H9 (cell line): Measurements from ENCODE around the gene CHCHD3. TPM values are rescaled to one million over a fixed set of nuclear protein-coding genes. Genes with fewer than 3 reads are reported as not detected.

Experiments
- DNase-seq: peaks from one replicate; pipeline ENCODE4 v3.0.0-alpha.2; 2017
- H2AFZ ChIP-seq: one replicate; pipeline ENCODE4 v1.6.1; 2013; ENCODE audit warnings: mild to moderate bottlenecking, low read length, control low read depth, moderate library complexity
- H2AK5ac ChIP-seq: 2 replicates; pipeline ENCODE4 v1.6.1; 2013; ENCODE audit warnings: low read length, control low read depth, mixed read lengths; ENCODE audit not compliant: insufficient read length
- H2BK120ac ChIP-seq: one replicate; pipeline ENCODE4 v1.6.1; 2013; ENCODE audit warnings: low read depth, mild to moderate bottlenecking, low read length, control low read depth, inconsistent platforms; ENCODE audit not compliant: poor library complexity, severe bottlenecking
- H2BK12ac ChIP-seq: 2 replicates; pipeline ENCODE4 v1.6.1; 2013; ENCODE audit warnings: low read length, control low read depth, mixed read lengths, low read depth; ENCODE audit not compliant: insufficient read length
- H2BK15ac ChIP-seq: 2 replicates; pipeline ENCODE4 v1.6.1; 2013; ENCODE audit warnings: low read depth, low read length, control low read depth
- H2BK20ac ChIP-seq: one replicate; pipeline ENCODE4 v1.6.1; 2013; ENCODE audit warnings: low read depth, mild to moderate bottlenecking, low read length, control low read depth, inconsistent platforms; ENCODE audit not compliant: poor library complexity, severe bottlenecking
- H2BK5ac ChIP-seq: 2 replicates; pipeline ENCODE4 v1.6.1; 2013; ENCODE audit warnings: low read length, control low read depth, mixed read lengths; ENCODE audit not compliant: insufficient read length
- H3K14ac ChIP-seq: 2 replicates; pipeline ENCODE4 v1.6.1; 2013; ENCODE audit warnings: low read length, control low read depth; ENCODE audit not compliant: insufficient read depth
- H3K18ac ChIP-seq: 2 replicates; pipeline ENCODE4 v1.6.1; 2013; ENCODE audit warnings: low read depth, mild to moderate bottlenecking, mixed read lengths, low read length, control low read depth; ENCODE audit not compliant: insufficient read length
- H3K23ac ChIP-seq: 2 replicates; pipeline ENCODE4 v1.6.1; 2013; ENCODE audit warnings: low read length, control low read depth, mixed read lengths, low read depth; ENCODE audit not compliant: insufficient read length
- H3K23me2 ChIP-seq: 2 replicates; pipeline ENCODE4 v1.6.1; 2013; ENCODE audit warnings: low read depth, mild to moderate bottlenecking, mixed read lengths, low read length, control low read depth; ENCODE audit not compliant: insufficient read length, poor library complexity, severe bottlenecking
- H3K27ac ChIP-seq: 2 replicates; pipeline ENCODE4 v1.5.1; 2013; ENCODE audit warnings: low read length, control low read depth, mixed read lengths, low read depth; ENCODE audit not compliant: insufficient read length
- H3K27me3 ChIP-seq: 2 replicates; pipeline ENCODE4 v1.6.1; 2013; ENCODE audit warnings: low read length, control low read depth, inconsistent platforms; ENCODE audit not compliant: insufficient read depth
- H3K4ac ChIP-seq: 2 replicates; pipeline ENCODE4 v1.6.1; 2013; ENCODE audit warnings: low read depth, mild to moderate bottlenecking, control low read depth, inconsistent platforms, low read length, moderate library complexity
- H3K4me1 ChIP-seq: 2 replicates; pipeline ENCODE4 v1.6.1; 2013; ENCODE audit warnings: low read length, control low read depth, inconsistent platforms; ENCODE audit not compliant: insufficient read depth
- H3K4me2 ChIP-seq: 2 replicates; pipeline ENCODE4 v1.6.1; 2013; ENCODE audit warnings: low read length, control low read depth, mixed read lengths; ENCODE audit not compliant: insufficient read length, insufficient read depth
- H3K56ac ChIP-seq: 2 replicates; pipeline ENCODE4 v1.6.1; 2013; ENCODE audit warnings: low read depth, mild to moderate bottlenecking, mixed read lengths, low read length, control low read depth; ENCODE audit not compliant: insufficient read length
- H3K79me1 ChIP-seq: 2 replicates; pipeline ENCODE4 v1.6.1; 2013; ENCODE audit warnings: low read depth, mild to moderate bottlenecking, moderate library complexity, low read length, control low read depth, inconsistent platforms; ENCODE audit not compliant: insufficient read depth, poor library complexity, severe bottlenecking
- H3K79me2 ChIP-seq: 2 replicates; pipeline ENCODE4 v1.6.1; 2013; ENCODE audit warnings: low read length, control low read depth, inconsistent platforms; ENCODE audit not compliant: insufficient read depth
- H3K9ac ChIP-seq: 2 replicates; pipeline ENCODE4 v1.6.1; 2013; ENCODE audit warnings: low read length, control low read depth, mixed read lengths; ENCODE audit not compliant: insufficient read length; ENCODE audit errors: extremely low read depth
- H3K9me3 ChIP-seq: one replicate; pipeline ENCODE4 v1.6.1; 2013; ENCODE audit warnings: low read depth, low read length, inconsistent platforms; ENCODE audit not compliant: control insufficient read depth
- H3T11ph ChIP-seq: one replicate; pipeline ENCODE4 v1.6.1; 2013; ENCODE audit warnings: mild to moderate bottlenecking, low read length, control low read depth, inconsistent platforms
- H4K20me1 ChIP-seq: one replicate; pipeline ENCODE4 v1.6.1; 2013; ENCODE audit not compliant: control insufficient read depth, insufficient read length, insufficient read depth
- H4K5ac ChIP-seq: 2 replicates; pipeline ENCODE4 v1.6.1; 2013; ENCODE audit warnings: low read depth, mild to moderate bottlenecking, mixed read lengths, low read length, control low read depth; ENCODE audit not compliant: insufficient read length
- H4K8ac ChIP-seq: replicated peaks from 2 replicates; pipeline ENCODE4 v1.6.1; 2013; ENCODE audit warnings: low read length, control low read depth, mixed read lengths, low read depth; ENCODE audit not compliant: insufficient read length
- H4K91ac ChIP-seq: 2 replicates; pipeline ENCODE4 v1.6.1; 2013; ENCODE audit warnings: low read depth, mild to moderate bottlenecking, moderate library complexity, mixed read lengths, low read length, control low read depth; ENCODE audit not compliant: insufficient read length
- H3K27ac Mint-ChIP-seq, 3 experiments: 2 replicates in 2 of 3; 3 replicates in 1 of 3; pipeline ENCODE4 v1.8.0; 2020 to 2021; ENCODE audit warnings: mixed read lengths in 3 of 3, mild to moderate bottlenecking in 1 of 3, moderate library complexity in 1 of 3
- H3K27me3 Mint-ChIP-seq: 2 replicates; pipeline ENCODE4 v1.8.0; 2021; ENCODE audit warnings: low read depth, mild to moderate bottlenecking, moderate library complexity, mixed read lengths
- H3K36me3 Mint-ChIP-seq, 3 experiments: 2 replicates in 2 of 3; 3 replicates in 1 of 3; pipeline ENCODE4 v1.8.0; 2020 to 2021; ENCODE audit warnings: low read depth in 3 of 3, mixed read lengths in 3 of 3; ENCODE audit not compliant: insufficient read depth in 1 of 3
- H3K4me1 Mint-ChIP-seq, 2 experiments: 2 replicates each; pipeline ENCODE4 v1.8.0; 2020; ENCODE audit warnings: mixed read lengths in 2 of 2
- H3K4me3 Mint-ChIP-seq, 2 experiments: 2 replicates in 1 of 2; 3 replicates in 1 of 2; pipeline ENCODE4 v1.8.0; 2020 to 2021; ENCODE audit warnings: mild to moderate bottlenecking in 2 of 2, mixed read lengths in 2 of 2, moderate library complexity in 1 of 2
- H3K9me3 Mint-ChIP-seq, 2 experiments: 2 replicates in 1 of 2; 3 replicates in 1 of 2; pipeline ENCODE4 v1.8.0; 2020; ENCODE audit warnings: mild to moderate bottlenecking in 2 of 2, mixed read lengths in 2 of 2, moderate library complexity in 1 of 2
- CTCF ChIP-seq: fragments of 200-600 bp; sonication (generic); conservative IDR thresholded peaks from 3 replicates; pipeline ENCODE4 v1.8.0; 2021; ENCODE audit warnings: antibody characterized with exemption, mild to moderate bottlenecking
- WGBS: extraction: QIAGEN DNeasy Blood & Tissue Kit; methylation state at CpG from one replicate; pipeline ENCODE4 v1.1.7; 2013; ENCODE audit warnings: missing lambda C conversion rate, low lambda C conversion rate, mixed read lengths; ENCODE audit not compliant: insufficient read length; ENCODE audit errors: extremely low coverage; 5-methylcytosine and 5-hydroxymethylcytosine counted together
- total RNA-seq: library from RNA; stranded (reverse); gene quantifications from 2 replicates; pipeline ENCODE4 v1.2.1, GENCODE V29; 2021

CHCHD3 gene
- total RNA-seq, 1 experiment from 2014 or later: 104 TPM

GRCh38 chr7:132825932-132826835, 255.7 kb downstream of the CHCHD3 start:
- no peak overlapping the region for H2BK5ac ChIP-seq
- Mint-ChIP-seq H3K27ac (peak overlapping the region in 1 of 3 experiments; percentile 45; a peak in 3 of 7 replicates), H3K4me3 (no peak overlapping the region), H3K36me3 (peaks cover 0 to 4% (median 3%) of the 10 kb centered on the region in 3 experiments; a peak in 1 of 7 replicates), H3K27me3 (no peaks in the 10 kb centered on the region), H3K9me3 (no peaks in the 10 kb centered on the region), H3K4me1 (peaks cover 7 to 11% of the 10 kb centered on the region in 2 experiments)
- TF ChIP-seq CTCF: no peak
- H3K18ac ChIP-seq: no peak overlapping the region
- no peak overlapping the region for H3K9ac ChIP-seq
- H4K20me1 ChIP-seq: no peaks in the 10 kb centered on the region
- no peaks in the 10 kb centered on the region for H3K23me2 ChIP-seq
- no peak overlapping the region for H4K91ac ChIP-seq
- DNase-seq: no peak
- no peak overlapping the region for H2AK5ac ChIP-seq
- no peaks in the 10 kb centered on the region for H3K9me3 ChIP-seq
- H2BK120ac ChIP-seq: no peak overlapping the region
- H3K4ac ChIP-seq: no peak overlapping the region
- no peak overlapping the region for H2BK20ac ChIP-seq
- peaks cover 4% of the 10 kb centered on the region for H3K4me1 ChIP-seq
- WGBS: no CpG with 5 or more reads among the region's 6 CpGs
- H3K79me1 ChIP-seq: no peaks in the 10 kb centered on the region
- no peak overlapping the region for H2BK12ac ChIP-seq
- no peak overlapping the region for H2BK15ac ChIP-seq
- H3K27ac ChIP-seq: no peak overlapping the region
- no peaks in the 10 kb centered on the region for H3K27me3 ChIP-seq
- H4K8ac ChIP-seq: no peak overlapping the region
- no peak overlapping the region for H3K56ac ChIP-seq
- no peak overlapping the region for H3K14ac ChIP-seq
- H3T11ph ChIP-seq: no peak overlapping the region
- H3K4me2 ChIP-seq: no peak overlapping the region
- H4K5ac ChIP-seq: no peak overlapping the region
- no peak overlapping the region for H2AFZ ChIP-seq
- no peaks in the 10 kb centered on the region for H3K79me2 ChIP-seq
- H3K23ac ChIP-seq: no peak overlapping the region
